Measurements from ENCODE around the gene SEMG1.

Gene SEMG1

GRCh38 chr20:45206725-45207124 lies at the start of gene SEMG1:
SEMG1 (plus strand) TSS chr20:45207033; CDS start chr20:45207054, 21 bp downstream.
- no peak for DNase-seq

- peak; percentile 63 for DNase-seq
Measured at GRCh38 chr20:45157962-45158361, 48.9 kb upstream of the SEMG1 start.

GRCh38 chr20:45163083-45163803 lies 43.6 kb upstream of the SEMG1 start:
- DNase-seq: no peak

GRCh38 chr20:45164906-45165305 lies 41.9 kb upstream of the SEMG1 start:
- no peak for DNase-seq

- no peak for DNase-seq
Measured at GRCh38 chr20:45173522-45173921, 33.3 kb upstream of the SEMG1 start.

GRCh38 chr20:45174434-45175364 lies 32.1 kb upstream of the SEMG1 start, which contains the start of gene PI3:
PI3 (plus strand) TSS chr20:45174902; CDS start chr20:45174923, 21 bp downstream.
- DNase-seq: peak; percentile 36

GRCh38 chr20:45176526-45177267 lies 30.1 kb upstream of the SEMG1 start:
- no peak for DNase-seq

GRCh38 chr20:45179166-45179565 lies 27.7 kb upstream of the SEMG1 start:
- DNase-seq: no peak

GRCh38 chr20:45181639-45182038 lies 25.2 kb upstream of the SEMG1 start:
- DNase-seq: peak; percentile 20

GRCh38 chr20:45183084-45183483 lies 23.7 kb upstream of the SEMG1 start:
- no peak for DNase-seq

- DNase-seq: no peak
Measured at GRCh38 chr20:45187693-45188092, 19.1 kb upstream of the SEMG1 start.

- DNase-seq: no peak
Measured at GRCh38 chr20:45189067-45189609, 17.7 kb upstream of the SEMG1 start.

- no peak for DNase-seq
Measured at GRCh38 chr20:45189861-45190260, 17.0 kb upstream of the SEMG1 start.

GRCh38 chr20:45191926-45192325 lies 14.9 kb upstream of the SEMG1 start:
- no peak for DNase-seq

GRCh38 chr20:45193331-45193730 lies 13.5 kb upstream of the SEMG1 start:
- DNase-seq: no peak

GRCh38 chr20:45209924-45210323 lies 3.1 kb downstream of the SEMG1 start:
- no peak for DNase-seq

- DNase-seq: no peak
Measured at GRCh38 chr20:45211569-45212474, 5.0 kb downstream of the SEMG1 start.

- no peak for DNase-seq
Measured at GRCh38 chr20:45212836-45213235, 6.0 kb downstream of the SEMG1 start.

GRCh38 chr20:45218124-45218523 lies 11.3 kb downstream of the SEMG1 start:
- DNase-seq: no peak

GRCh38 chr20:45218636-45219035 lies 11.8 kb downstream of the SEMG1 start:
- DNase-seq: no peak

GRCh38 chr20:45221076-45221475 lies 14.2 kb downstream of the SEMG1 start, which contains the start of gene SEMG2:
SEMG2 (plus strand) TSS chr20:45221373; CDS start chr20:45221390, 17 bp downstream.
- no peak for DNase-seq

- no peak for DNase-seq
Measured at GRCh38 chr20:45223136-45223535, 16.3 kb downstream of the SEMG1 start.

Data from EL (cell line).